Vagina (tissue), 2 donors: ENCODE measurements around the gene TAS1R3.

Experiments used
- POLR2A ChIP-seq, 2 donors: fragments of 450-650 bp; IDR thresholded peaks; one replicate each; pipeline ENCODE4 v1.6.1; 2017; ENCODE audit warnings: antibody characterized with exemption in 2 of 2, mild to moderate bottlenecking in 2 of 2, moderate library complexity in 2 of 2
- POLR2AphosphoS5 ChIP-seq, 2 donors: sonication (generic); formaldehyde crosslinking; IDR thresholded peaks; one replicate each; pipeline ENCODE4 v1.9.0; 2017; ENCODE audit warnings: antibody characterized with exemption in 2 of 2, mild to moderate bottlenecking in 2 of 2, low read depth in 1 of 2; ENCODE audit not compliant: insufficient read depth in 1 of 2
- TF ChIP-seq, protein P1 (sequence below), 3 experiments: fragments of 450-650 bp in 2 of 3; fragments of 200-600 bp in 1 of 3; sonication (generic) in 1 of 3; IDR thresholded peaks; one replicate each; pipeline ENCODE4 v1.5.1; 2017 to 2019; ENCODE audit warnings: antibody characterized with exemption in 3 of 3, mild to moderate bottlenecking in 2 of 3, moderate library complexity in 2 of 3

DNA sequence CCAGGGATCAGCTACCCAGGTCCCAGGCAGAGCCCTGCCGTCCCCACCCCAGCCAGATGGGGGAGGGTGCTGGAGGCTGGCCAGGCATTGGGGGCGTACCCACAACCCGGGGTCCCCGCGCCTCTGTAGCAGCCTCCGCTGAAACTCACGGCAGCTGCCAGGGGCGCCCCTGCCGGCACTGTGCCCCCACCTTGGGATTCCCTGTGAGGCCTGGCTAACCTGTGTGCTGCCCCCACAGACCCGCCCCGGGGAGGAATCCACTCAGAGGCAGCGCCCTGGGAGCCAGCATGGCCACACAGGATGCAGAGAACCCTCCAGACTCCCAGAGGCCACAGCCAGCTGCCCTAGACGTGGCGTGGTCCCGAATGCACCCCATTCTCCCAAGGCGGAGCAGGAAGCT, 14.3 kb downstream of the TAS1R3 start:
- TF ChIP-seq, protein P1, sequence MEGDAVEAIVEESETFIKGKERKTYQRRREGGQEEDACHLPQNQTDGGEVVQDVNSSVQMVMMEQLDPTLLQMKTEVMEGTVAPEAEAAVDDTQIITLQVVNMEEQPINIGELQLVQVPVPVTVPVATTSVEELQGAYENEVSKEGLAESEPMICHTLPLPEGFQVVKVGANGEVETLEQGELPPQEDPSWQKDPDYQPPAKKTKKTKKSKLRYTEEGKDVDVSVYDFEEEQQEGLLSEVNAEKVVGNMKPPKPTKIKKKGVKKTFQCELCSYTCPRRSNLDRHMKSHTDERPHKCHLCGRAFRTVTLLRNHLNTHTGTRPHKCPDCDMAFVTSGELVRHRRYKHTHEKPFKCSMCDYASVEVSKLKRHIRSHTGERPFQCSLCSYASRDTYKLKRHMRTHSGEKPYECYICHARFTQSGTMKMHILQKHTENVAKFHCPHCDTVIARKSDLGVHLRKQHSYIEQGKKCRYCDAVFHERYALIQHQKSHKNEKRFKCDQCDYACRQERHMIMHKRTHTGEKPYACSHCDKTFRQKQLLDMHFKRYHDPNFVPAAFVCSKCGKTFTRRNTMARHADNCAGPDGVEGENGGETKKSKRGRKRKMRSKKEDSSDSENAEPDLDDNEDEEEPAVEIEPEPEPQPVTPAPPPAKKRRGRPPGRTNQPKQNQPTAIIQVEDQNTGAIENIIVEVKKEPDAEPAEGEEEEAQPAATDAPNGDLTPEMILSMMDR (IDR thresholded peaks at IDR 0.05): no peak
- TF ChIP-seq POLR2A (IDR thresholded peaks at IDR 0.05): no peak
- no peak for TF ChIP-seq POLR2AphosphoS5 (IDR thresholded peaks at IDR 0.05; ENCODE audit: insufficient read depth in 1 of 2, low read depth in 1 of 2)
